Prostate gland (tissue), 2 donors: ENCODE measurements around the gene GOLGA1. TPM values are rescaled to one million over a fixed set of nuclear protein-coding genes. Genes with fewer than 3 reads are reported as not detected.

Source experiments
- DNase-seq: peaks from one replicate; pipeline ENCODE4 v3.0.0-alpha.2; 2019; ENCODE audit warnings: low spot score
- H3K27ac ChIP-seq, 2 donors: fragments of 200-600 bp; sonication (generic); 2 replicates each; pipeline ENCODE4 v1.5.1; 2017 to 2019
- H3K27me3 ChIP-seq: fragments of 200-600 bp; sonication (generic); replicated peaks from 2 replicates; pipeline ENCODE4 v1.5.1; 2019; ENCODE audit not compliant: insufficient read depth
- H3K36me3 ChIP-seq, 2 donors: fragments of 200-600 bp; sonication (generic); 1 replicate in 1 of 2; 2 replicates in 1 of 2; pipeline versions ENCODE4 v1.5.1 to v1.8.1; 2017 to 2019
- H3K4me1 ChIP-seq: fragments of 200-600 bp; sonication (generic); replicated peaks from 2 replicates; pipeline ENCODE4 v1.5.1; 2019
- H3K4me3 ChIP-seq, 2 donors: fragments of 200-600 bp; sonication (generic); 2 replicates each; pipeline ENCODE4 v1.5.1; 2017 to 2019
- H3K9me3 ChIP-seq: fragments of 200-600 bp; sonication (generic); 2 replicates; pipeline ENCODE4 v1.5.1; 2017
- CTCF ChIP-seq, 4 experiments: fragments of 200-600 bp in 2 of 4; fragments of 450-650 bp in 2 of 4; sonication (generic) in 2 of 4; IDR thresholded peaks; 1 replicate in 3 of 4; 2 replicates in 1 of 4; pipeline ENCODE4 v1.5.1; 2016 to 2019; ENCODE audit warnings: antibody characterized with exemption in 4 of 4, mild to moderate bottlenecking in 2 of 4, moderate library complexity in 2 of 4
- POLR2A ChIP-seq: fragments of 450-650 bp; IDR thresholded peaks from one replicate; pipeline ENCODE4 v1.6.1; 2016; ENCODE audit warnings: antibody characterized with exemption, mild to moderate bottlenecking
- POLR2AphosphoS5 ChIP-seq: sonication (generic); formaldehyde crosslinking; IDR thresholded peaks from one replicate; pipeline ENCODE4 v1.6.1; 2017; ENCODE audit warnings: antibody characterized with exemption
- WGBS: methylation state at CpG from one replicate; pipeline ENCODE4 v1.1.5; 2018; 5-methylcytosine and 5-hydroxymethylcytosine counted together
- intact Hi-C: fragments of 100-400 bp; cut with DNase I; formaldehyde crosslinking; loops from one replicate; pipeline ENCODE4 v1.14.2; 2022
- total RNA-seq, 2 donors: library from RNA; depleted of rRNA; stranded (reverse); fragments of >200 nt; gene quantifications; one replicate each; pipeline ENCODE4 v1.1.0, GENCODE V29; 2016

Gene GOLGA1
- total RNA-seq, 2 donors from 2014 or later: 12.5 to 28.3 TPM

- WGBS: under 1% methylated on average over 17 of the region's 17 CpGs
- Histone ChIP-seq H3K9me3 (no peaks in the 10 kb centered on the region), H3K27ac (peak overlapping the region; percentile 96), H3K27me3 (no peaks in the 10 kb centered on the region), H3K4me1 (no peaks in the 10 kb centered on the region), H3K36me3 (no peaks in the 10 kb centered on the region), H3K4me3 (peak overlapping the region; percentile 79 to 81)
- TF ChIP-seq POLR2AphosphoS5 (no peak), CTCF (IDR thresholded peaks at IDR 0.05) (no peak), POLR2A (no peak)
- no peak for DNase-seq
- intact Hi-C loops: loop anchor here (1.0 to 10.0 kb wide), 4 partner anchors 76 to 526 kb away; partner anchors contain the start of genes ARPC5L, PSMB7, RPL35 and SCAI
Observed at GRCh38 chr9:124940521-124940893, 376 bp downstream of the GOLGA1 start.

GRCh38 chr9:124939944-124940343 is 939 bp downstream of the GOLGA1 start:
- intact Hi-C loops: loop anchor here (1.0 to 10.0 kb wide), 4 partner anchors 75 to 525 kb away; partner anchors contain the start of genes ARPC5L, PSMB7, RPL35 and SCAI
- no peaks in the 10 kb centered on the region for H3K4me1 ChIP-seq
- H3K27me3 ChIP-seq: no peaks in the 10 kb centered on the region
- TF ChIP-seq POLR2A: no peak
- no peak for TF ChIP-seq CTCF (IDR thresholded peaks at IDR 0.05)
- TF ChIP-seq POLR2AphosphoS5: no peak
- peak overlapping the region; percentile 96 for H3K27ac ChIP-seq
- no peak for DNase-seq
- no peaks in the 10 kb centered on the region for H3K36me3 ChIP-seq
- H3K4me3 ChIP-seq: peak overlapping the region in 1 of 2 donors; percentile 81
- no peaks in the 10 kb centered on the region for H3K9me3 ChIP-seq

GRCh38 chr9:124934290-124934689 is 6.6 kb downstream of the GOLGA1 start:
- Histone ChIP-seq H3K36me3 (peaks cover 0 to 5% of the 10 kb centered on the region in 2 donors), H3K9me3 (no peaks in the 10 kb centered on the region), H3K4me3 (no peak overlapping the region), H3K4me1 (no peaks in the 10 kb centered on the region), H3K27me3 (no peaks in the 10 kb centered on the region), H3K27ac (no peak overlapping the region)
- intact Hi-C loops: no loop called here
- DNase-seq: no peak
- TF ChIP-seq CTCF (IDR thresholded peaks at IDR 0.05) (no peak), POLR2A (no peak), POLR2AphosphoS5 (no peak)

GRCh38 chr9:124932333-124932732 is 8.6 kb downstream of the GOLGA1 start:
- Histone ChIP-seq H3K4me1 (no peaks in the 10 kb centered on the region), H3K4me3 (no peak overlapping the region), H3K27ac (no peak overlapping the region), H3K9me3 (no peaks in the 10 kb centered on the region), H3K36me3 (peaks cover 0 to 5% of the 10 kb centered on the region in 2 donors), H3K27me3 (no peaks in the 10 kb centered on the region)
- DNase-seq: no peak
- 89% methylated on average over 1 of the region's 1 CpG for WGBS
- TF ChIP-seq CTCF (IDR thresholded peaks at IDR 0.05): no peak
- no peak for TF ChIP-seq POLR2AphosphoS5
- TF ChIP-seq POLR2A: no peak
- intact Hi-C loops: no loop called here

- Histone ChIP-seq H3K36me3 (peaks cover 0 to 5% of the 10 kb centered on the region in 2 donors), H3K27me3 (no peaks in the 10 kb centered on the region), H3K4me1 (no peaks in the 10 kb centered on the region), H3K27ac (no peak overlapping the region), H3K9me3 (no peaks in the 10 kb centered on the region), H3K4me3 (no peak overlapping the region)
- WGBS: 96% methylated on average over 3 of the region's 3 CpGs
- TF ChIP-seq POLR2A: no peak
- TF ChIP-seq CTCF (IDR thresholded peaks at IDR 0.05): no peak
- no peak for TF ChIP-seq POLR2AphosphoS5
- intact Hi-C loops: no loop called here
- no peak for DNase-seq
Observed at GRCh38 chr9:124929464-124929863, 11.4 kb downstream of the GOLGA1 start.
